Fibroblast of skin of left biceps (primary cell): ENCODE measurements around the gene SF3A1.
A peak's percentile ranks its signal among the peaks of the same experiment; 100 is the strongest.
"Not testable (repeated sequence)": the region's sequence is repeated elsewhere in the genome, so short reads cannot be mapped to it uniquely, and the experiment has no call there.

Experiments used
- DNase-seq, 2 experiments: peaks; one replicate each; pipeline ENCODE4 v3.0.0-alpha.2; 2013; ENCODE audit warnings: low read depth in 2 of 2

Gene SF3A1

GRCh38 chr22:30356449-30357235 is at the start of gene SF3A1, which contains the start of gene CCDC157:
Gene SF3A1, minus strand, starts transcription at chr22:30356894. Its CDS starts 102 bp downstream, at chr22:30356792.
Gene CCDC157, plus strand, starts transcription at chr22:30357007. Its CDS starts 8,994 bp downstream, at chr22:30366001.
- DNase-seq: peak; percentile 56 to 61

- DNase-seq: no peak
These were observed 49.7 kb upstream of the SF3A1 start for GRCh38 chr22:30406400-30406799.

GRCh38 chr22:30405731-30406130 is 49.0 kb upstream of the SF3A1 start:
- DNase-seq: no peak

GRCh38 chr22:30404307-30404706 is 47.6 kb upstream of the SF3A1 start:
- no peak for DNase-seq

- not testable (repeated sequence) for DNase-seq
These were observed 46.0 kb upstream of the SF3A1 start for GRCh38 chr22:30402766-30403104.

- no peak for DNase-seq
These were observed 45.5 kb upstream of the SF3A1 start for GRCh38 chr22:30402028-30402765.

- DNase-seq: not testable (repeated sequence)
These were observed 44.3 kb upstream of the SF3A1 start for GRCh38 chr22:30401024-30401423.

- DNase-seq: no peak
These were observed 43.5 kb upstream of the SF3A1 start for GRCh38 chr22:30400159-30400558.

GRCh38 chr22:30399718-30400117 is 43.0 kb upstream of the SF3A1 start:
- no peak for DNase-seq

GRCh38 chr22:30398685-30399680 is 42.3 kb upstream of the SF3A1 start:
- DNase-seq: no peak

GRCh38 chr22:30397656-30398635 is 41.3 kb upstream of the SF3A1 start:
- DNase-seq: no peak

GRCh38 chr22:30396871-30397655 is 40.4 kb upstream of the SF3A1 start, which contains the start of gene SEC14L2:
Gene SEC14L2, plus strand, starts transcription at chr22:30397018. Its CDS starts 99 bp downstream, at chr22:30397117.
- no peak for DNase-seq

GRCh38 chr22:30393885-30394284 is 37.2 kb upstream of the SF3A1 start:
- no peak for DNase-seq

GRCh38 chr22:30393322-30393680 is 36.6 kb upstream of the SF3A1 start:
- no peak for DNase-seq

- DNase-seq: no peak
These were observed 36.1 kb upstream of the SF3A1 start for GRCh38 chr22:30392661-30393321.

- no peak for DNase-seq
These were observed 34.4 kb upstream of the SF3A1 start for GRCh38 chr22:30390974-30391691.

- DNase-seq: peak; percentile 34 to 51
These were observed 30.5 kb upstream of the SF3A1 start, which contains the start of gene RNF215 for GRCh38 chr22:30386960-30387827. Gene RNF215, minus strand, starts transcription at chr22:30387411. Its CDS starts 98 bp downstream, at chr22:30387313.
